NCI-H146 (cell line): ENCODE results near the gene NOSIP.
A peak's percentile ranks its signal among the peaks of the same experiment; 100 is the strongest.
"Not testable (repeated sequence)": the region's sequence is repeated elsewhere in the genome, so short reads cannot be mapped to it uniquely, and the experiment has no call there.

Source experiments
- DNase-seq: peaks from one replicate; lab custom pipeline; 2025; lab: John Stamatoyannopoulos, UW

Gene NOSIP, protein sequence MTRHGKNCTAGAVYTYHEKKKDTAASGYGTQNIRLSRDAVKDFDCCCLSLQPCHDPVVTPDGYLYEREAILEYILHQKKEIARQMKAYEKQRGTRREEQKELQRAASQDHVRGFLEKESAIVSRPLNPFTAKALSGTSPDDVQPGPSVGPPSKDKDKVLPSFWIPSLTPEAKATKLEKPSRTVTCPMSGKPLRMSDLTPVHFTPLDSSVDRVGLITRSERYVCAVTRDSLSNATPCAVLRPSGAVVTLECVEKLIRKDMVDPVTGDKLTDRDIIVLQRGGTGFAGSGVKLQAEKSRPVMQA

DNA sequence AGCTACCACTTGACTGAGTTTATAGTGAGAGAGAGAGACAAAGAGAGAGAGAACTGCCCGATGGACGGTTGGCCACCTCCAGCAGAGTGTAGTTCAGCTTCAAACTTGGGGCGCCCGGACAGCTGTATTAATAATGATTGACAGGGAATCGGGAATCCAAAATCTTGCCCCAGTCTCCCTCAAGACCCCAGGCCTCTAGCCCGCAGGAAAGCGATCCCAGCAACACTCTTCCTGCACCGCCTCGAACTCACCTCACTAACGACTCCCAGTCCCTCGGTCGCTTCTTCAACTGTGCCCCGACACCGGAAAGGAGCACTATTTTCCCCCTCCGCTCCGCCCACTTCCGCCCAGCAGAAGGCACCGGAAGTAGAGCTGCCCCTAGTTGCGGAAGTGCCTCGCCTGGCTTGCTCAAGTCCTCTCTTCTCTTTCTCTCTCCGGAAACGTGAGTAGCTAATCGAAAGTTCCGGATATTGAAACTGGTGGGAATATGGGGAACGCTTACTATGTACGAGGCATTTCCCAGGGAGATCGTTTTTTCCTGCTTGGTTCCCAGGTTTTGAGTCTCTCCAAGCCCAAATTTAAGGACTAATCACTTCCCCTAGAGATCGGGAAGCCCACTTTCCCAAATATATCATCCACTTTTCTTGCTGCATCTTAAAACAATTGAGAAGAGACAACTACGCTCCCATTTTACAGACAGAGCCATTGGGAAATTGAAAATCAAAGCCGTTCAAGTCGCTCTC, at the start of gene NOSIP:
TSS of gene NOSIP (minus strand) at position 293 of the 743 bp plus-strand sequence. CDS start 19,865 bp downstream, outside the sequence.
- peak; percentile 98 for DNase-seq

- no peak for DNase-seq
Observed at GRCh38 chr19:49629659-49630058, 49.3 kb upstream of the NOSIP start.

- DNase-seq: no peak
Observed at GRCh38 chr19:49626226-49626625, 45.9 kb upstream of the NOSIP start.

DNA sequence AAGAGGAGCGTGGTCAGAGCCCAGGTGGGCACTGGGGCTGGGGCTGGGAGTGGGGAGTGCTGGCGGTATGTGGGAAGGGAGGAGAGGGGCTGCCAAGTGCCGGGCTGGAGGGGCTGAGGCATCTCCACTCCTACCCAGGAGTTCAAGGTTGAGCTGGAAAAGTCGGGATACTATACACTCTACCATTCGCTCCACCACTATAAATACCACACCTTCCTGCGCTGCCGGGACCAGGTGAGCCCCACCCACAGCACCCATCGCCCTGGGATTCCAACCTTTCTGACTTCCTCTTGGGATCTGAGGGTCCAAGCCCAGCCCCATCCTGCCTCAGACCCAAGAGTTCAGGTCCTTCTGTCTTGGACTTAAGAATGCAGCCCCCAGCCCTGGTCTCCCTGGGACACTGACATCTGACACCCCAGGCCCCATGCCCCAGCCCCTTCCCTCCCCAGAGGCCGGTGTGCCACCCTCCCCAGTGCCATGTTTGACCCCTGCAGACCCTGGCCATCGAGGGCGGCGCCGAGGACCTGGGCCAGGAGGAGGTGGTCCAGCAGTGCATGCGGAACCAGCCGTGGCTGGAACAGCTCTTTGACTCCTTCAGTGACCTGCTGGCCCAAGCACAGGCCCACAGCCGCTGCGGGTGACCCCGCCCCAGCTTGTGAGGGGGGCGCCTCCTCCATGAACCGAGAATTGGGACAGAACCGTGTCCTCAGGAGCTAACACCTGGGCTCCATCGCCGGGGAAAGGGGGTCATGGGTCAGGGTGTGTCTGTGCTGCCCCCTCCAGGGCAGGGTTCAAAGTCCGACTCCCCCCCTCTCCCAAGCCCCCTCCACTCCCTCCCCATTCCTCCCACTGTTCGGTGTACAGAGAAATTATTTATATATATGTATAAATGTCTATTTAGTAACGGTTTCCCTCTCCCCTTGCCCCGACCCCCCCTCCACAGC, 44.9 kb upstream of the NOSIP start:
- DNase-seq: no peak

DNA sequence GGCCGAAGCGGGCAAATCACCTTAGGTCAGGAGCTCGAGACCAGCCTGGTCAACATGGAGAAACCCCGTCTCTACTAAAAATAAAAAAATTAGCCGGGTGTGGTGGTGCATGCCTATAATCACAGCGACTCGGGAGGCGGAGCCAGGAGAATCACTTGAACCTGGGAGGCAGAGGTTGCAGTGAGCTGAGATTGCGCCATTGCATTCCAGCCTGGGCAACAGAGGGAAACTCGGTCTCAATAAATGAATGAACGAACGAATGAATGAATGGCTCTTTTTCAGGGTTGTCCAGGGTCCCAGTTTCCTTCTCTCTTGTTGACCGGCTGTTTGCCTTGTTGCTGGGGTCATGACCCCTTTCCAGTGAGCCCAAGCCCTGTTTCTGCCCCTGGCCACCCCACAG, 37.5 kb upstream of the NOSIP start:
- not testable (repeated sequence) for DNase-seq

GRCh38 chr19:49616945-49617344, 36.6 kb upstream of the NOSIP start:
- no peak for DNase-seq

DNA sequence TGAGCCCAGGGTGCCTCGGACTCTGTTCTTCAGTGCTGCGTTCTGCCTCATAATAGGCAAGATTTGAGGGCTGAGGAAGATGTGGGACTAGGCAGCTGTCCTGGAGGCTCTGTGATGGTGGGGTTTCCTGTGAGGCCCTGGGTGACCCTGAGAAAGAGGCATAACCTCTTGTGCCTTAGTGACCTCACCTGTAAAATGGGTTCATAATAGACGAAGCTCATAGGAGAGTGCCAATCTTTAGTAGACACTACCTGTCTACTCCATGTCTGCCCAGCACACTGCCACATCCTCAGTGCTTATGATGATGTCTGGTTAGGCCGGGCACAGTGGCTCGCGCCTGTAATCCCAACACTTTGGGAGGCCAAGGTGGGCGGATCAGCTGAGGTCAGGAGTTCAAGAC, 36.2 kb upstream of the NOSIP start:
- DNase-seq: no peak

- DNase-seq: no peak
Observed at GRCh38 chr19:49615861-49616260, 35.5 kb upstream of the NOSIP start.

DNA sequence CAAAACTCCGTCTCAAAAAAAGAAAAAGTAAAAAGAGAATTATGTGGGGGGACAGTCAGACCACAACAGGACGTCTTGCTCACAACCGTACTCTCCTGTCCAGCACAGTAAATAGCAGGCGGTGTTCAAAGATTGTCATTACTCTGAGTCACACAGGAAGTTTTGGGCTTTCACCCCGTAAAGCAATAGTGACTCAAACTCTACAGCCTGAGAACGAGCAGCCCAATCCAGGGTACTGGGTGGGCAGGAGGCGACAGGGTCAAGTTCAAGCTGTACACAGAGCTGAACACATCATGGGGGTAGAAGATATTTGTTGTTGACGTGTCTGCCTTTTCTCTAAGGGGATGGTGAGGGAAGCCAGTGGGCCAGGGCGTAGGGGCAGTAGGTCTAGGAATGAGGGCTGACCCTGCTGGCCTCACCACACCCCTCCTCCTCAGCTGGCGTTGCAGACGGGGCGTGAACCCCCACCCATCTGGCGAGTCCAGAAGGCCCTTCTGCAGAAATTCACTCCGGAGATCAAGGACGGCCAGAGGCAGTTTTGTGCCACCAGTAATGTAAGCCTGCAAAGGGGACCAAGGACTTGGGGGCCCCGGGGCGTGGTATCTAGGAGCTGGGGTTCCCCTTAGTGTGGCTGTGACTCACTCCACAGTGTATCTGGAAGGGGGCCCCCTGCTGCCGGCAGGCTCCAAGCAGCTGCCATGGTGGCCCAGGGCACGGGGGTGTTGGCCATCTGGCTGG, 33.9 kb upstream of the NOSIP start:
- DNase-seq: no peak

DNA sequence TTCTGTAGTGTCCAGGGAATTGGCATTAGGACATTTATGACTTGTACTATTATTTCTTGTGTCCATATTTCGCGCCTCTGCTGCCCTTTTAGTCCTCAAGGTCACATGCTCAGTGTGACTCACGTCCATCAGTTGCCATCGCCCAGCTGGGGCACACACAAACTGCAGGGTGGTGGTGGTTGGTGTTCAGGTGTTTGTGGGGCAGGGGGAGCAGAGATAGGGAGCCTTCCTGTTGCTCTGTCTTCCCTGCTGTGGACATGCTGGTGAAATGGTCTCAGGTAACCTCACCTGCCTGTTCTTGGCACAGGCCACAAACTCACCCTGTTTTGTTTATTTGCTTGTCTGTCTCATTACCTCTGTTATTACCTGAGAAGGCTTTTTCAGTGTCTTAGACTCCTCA, 33.0 kb upstream of the NOSIP start:
- DNase-seq: peak; percentile 65

GRCh38 chr19:49609499-49610092, 29.2 kb upstream of the NOSIP start:
- no peak for DNase-seq

GRCh38 chr19:49605605-49606004, 25.2 kb upstream of the NOSIP start:
- no peak for DNase-seq

- DNase-seq: no peak
Observed at GRCh38 chr19:49602806-49603205, 22.4 kb upstream of the NOSIP start.

DNA sequence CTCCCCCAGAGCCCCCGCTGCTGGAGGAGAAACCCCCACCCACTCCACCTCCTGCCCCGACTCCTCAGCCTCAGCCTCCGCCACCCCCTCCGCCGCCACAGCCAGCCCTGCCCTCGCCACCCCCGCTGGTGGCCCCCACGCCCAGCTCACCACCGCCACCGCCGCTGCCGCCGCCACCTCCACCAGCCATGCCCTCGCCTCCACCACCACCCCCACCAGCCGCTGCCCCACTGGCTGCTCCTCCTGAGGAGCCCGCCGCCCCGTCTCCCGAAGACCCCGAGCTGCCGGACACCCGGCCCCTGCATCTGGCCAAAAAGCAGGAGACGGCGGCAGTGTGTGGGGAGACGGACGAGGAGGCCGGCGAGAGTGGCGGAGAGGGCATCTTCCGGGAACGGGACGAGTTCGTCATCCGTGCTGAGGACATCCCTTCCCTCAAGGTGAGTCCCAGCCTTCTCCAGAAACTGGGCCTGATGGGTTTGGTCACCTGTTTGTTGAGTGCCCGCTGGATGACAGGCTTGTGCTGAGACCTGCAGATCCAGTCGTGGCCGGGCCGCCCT, 21.2 kb upstream of the NOSIP start:
- DNase-seq: no peak

DNA sequence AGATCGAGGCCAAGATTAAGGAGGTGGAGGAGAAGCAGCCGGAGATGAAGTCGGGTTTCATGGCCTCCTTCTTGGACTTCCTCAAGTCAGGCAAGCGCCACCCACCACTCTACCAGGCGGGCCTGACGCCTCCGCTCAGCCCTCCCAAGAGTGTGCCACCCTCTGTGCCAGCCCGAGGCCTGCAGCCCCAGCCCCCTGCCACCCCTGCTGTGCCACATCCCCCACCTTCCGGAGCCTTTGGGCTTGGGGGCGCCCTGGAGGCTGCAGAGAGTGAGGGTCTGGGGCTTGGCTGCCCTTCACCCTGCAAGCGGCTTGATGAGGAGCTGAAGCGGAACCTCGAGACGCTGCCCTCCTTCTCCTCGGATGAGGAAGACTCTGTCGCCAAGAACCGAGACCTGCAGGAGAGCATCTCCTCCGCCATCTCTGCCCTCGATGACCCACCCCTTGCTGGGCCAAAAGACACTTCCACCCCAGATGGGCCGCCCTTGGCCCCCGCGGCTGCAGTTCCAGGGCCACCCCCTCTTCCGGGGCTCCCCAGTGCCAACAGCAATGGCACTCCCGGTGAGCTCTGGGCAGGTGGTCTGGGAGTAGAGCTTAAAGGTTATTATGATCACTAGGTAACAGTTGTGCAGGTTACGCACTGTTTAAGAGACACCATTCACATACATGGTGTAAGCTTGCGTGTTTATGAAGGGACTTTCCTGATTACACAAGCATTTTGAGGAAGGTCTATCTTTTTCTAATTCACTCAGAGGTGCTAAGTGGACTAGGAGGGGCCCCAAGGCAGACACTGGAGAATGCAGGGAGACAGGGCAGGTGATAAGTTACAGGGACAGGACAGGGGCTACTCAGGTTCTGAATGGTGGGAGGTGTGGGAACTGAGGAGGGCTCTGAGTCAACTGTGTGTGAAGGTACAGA, 19.3 kb upstream of the NOSIP start:
- no peak for DNase-seq

- DNase-seq: no peak
Observed at GRCh38 chr19:49597703-49597974, 17.3 kb upstream of the NOSIP start.

- no peak for DNase-seq
Observed at GRCh38 chr19:49596954-49597702, 16.8 kb upstream of the NOSIP start.

GRCh38 chr19:49596407-49596806, 16.1 kb upstream of the NOSIP start:
- DNase-seq: no peak

DNA sequence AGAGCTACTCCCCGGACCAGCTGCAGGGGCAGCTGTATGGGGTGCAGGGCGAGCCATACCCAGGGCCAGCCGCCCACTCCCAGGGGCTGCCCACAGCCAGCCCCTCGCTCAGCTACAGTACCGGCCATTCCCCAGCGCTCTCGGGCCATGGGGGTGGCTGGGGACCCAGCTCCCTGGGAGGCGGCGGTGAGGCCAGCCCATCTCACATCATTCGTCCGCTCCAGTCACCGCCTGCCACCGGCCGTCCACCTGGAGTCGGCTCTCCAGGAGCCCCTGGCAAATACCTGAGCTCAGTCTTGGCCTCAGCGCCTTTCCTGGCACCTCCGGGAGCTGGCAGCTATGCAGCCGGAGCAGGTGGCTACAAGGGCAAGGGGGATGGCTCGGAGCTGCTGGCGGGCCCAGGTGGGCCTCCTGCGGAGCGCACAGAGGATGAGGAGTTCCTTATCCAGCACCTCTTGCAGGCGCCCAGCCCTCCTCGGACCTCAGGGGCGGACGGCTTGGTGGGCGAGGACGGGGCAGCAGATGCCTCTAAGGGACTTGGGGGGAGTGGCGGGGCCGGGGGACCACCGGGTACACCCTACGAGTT, 15.6 kb upstream of the NOSIP start:
- no peak for DNase-seq
